IPS-15b (cell line): ENCODE measurements around the gene TRABD2B.

ENCODE experiments used
- H3K27me3 ChIP-seq: one replicate; pipeline ENCODE4 v1.6.1; 2013; ENCODE audit warnings: low read length; ENCODE audit not compliant: control insufficient read depth, insufficient read depth
- H3K36me3 ChIP-seq: one replicate; pipeline ENCODE4 v1.6.1; 2013; ENCODE audit warnings: low read length; ENCODE audit not compliant: control insufficient read depth, insufficient read depth
- H3K4me1 ChIP-seq: one replicate; pipeline ENCODE4 v1.6.1; 2013; ENCODE audit warnings: mild to moderate bottlenecking, low read length; ENCODE audit not compliant: control insufficient read depth, insufficient read depth
- H3K4me3 ChIP-seq: one replicate; pipeline ENCODE4 v1.5.1; 2013; ENCODE audit warnings: low read depth, low read length
- H3K9ac ChIP-seq: one replicate; pipeline ENCODE4 v1.6.1; 2013; ENCODE audit warnings: low read depth, mild to moderate bottlenecking, low read length
- H3K9me3 ChIP-seq: one replicate; pipeline ENCODE4 v1.6.1; 2013; ENCODE audit warnings: mild to moderate bottlenecking, low read length; ENCODE audit not compliant: control insufficient read depth, insufficient read depth

Gene TRABD2B

GRCh38 chr1:47805018-47805417 is 192.2 kb downstream of the TRABD2B start:
- no peaks in the 10 kb centered on the region for H3K27me3 ChIP-seq
- H3K9me3 ChIP-seq: no peaks in the 10 kb centered on the region
- H3K36me3 ChIP-seq: no peaks in the 10 kb centered on the region
- H3K4me1 ChIP-seq: no peaks in the 10 kb centered on the region
- no peak overlapping the region for H3K9ac ChIP-seq
- no peak overlapping the region for H3K4me3 ChIP-seq

GRCh38 chr1:47803815-47804501 is 193.2 kb downstream of the TRABD2B start:
- Histone ChIP-seq H3K4me1 (no peaks in the 10 kb centered on the region), H3K27me3 (no peaks in the 10 kb centered on the region), H3K4me3 (no peak overlapping the region), H3K9me3 (no peaks in the 10 kb centered on the region), H3K9ac (no peak overlapping the region), H3K36me3 (no peaks in the 10 kb centered on the region)

GRCh38 chr1:47797575-47797974 is 199.6 kb downstream of the TRABD2B start:
- Histone ChIP-seq H3K4me3 (no peak overlapping the region), H3K9ac (no peak overlapping the region), H3K9me3 (no peaks in the 10 kb centered on the region), H3K4me1 (no peaks in the 10 kb centered on the region), H3K27me3 (no peaks in the 10 kb centered on the region), H3K36me3 (no peaks in the 10 kb centered on the region)

GRCh38 chr1:47796626-47797025 is 200.6 kb downstream of the TRABD2B start:
- Histone ChIP-seq H3K27me3 (no peaks in the 10 kb centered on the region), H3K4me1 (no peaks in the 10 kb centered on the region), H3K36me3 (no peaks in the 10 kb centered on the region), H3K4me3 (no peak overlapping the region), H3K9me3 (no peaks in the 10 kb centered on the region), H3K9ac (no peak overlapping the region)

- Histone ChIP-seq H3K4me3 (no peak overlapping the region), H3K27me3 (no peaks in the 10 kb centered on the region), H3K4me1 (no peaks in the 10 kb centered on the region), H3K9me3 (no peaks in the 10 kb centered on the region), H3K36me3 (no peaks in the 10 kb centered on the region), H3K9ac (no peak overlapping the region)
These were observed 202.1 kb downstream of the TRABD2B start for GRCh38 chr1:47795102-47795501.

GRCh38 chr1:47794530-47794929 is 202.7 kb downstream of the TRABD2B start:
- Histone ChIP-seq H3K27me3 (no peaks in the 10 kb centered on the region), H3K36me3 (no peaks in the 10 kb centered on the region), H3K9ac (no peak overlapping the region), H3K4me3 (no peak overlapping the region), H3K9me3 (no peaks in the 10 kb centered on the region), H3K4me1 (no peaks in the 10 kb centered on the region)

GRCh38 chr1:47794081-47794480 is 203.1 kb downstream of the TRABD2B start:
- H3K4me3 ChIP-seq: no peak overlapping the region
- no peaks in the 10 kb centered on the region for H3K9me3 ChIP-seq
- no peaks in the 10 kb centered on the region for H3K36me3 ChIP-seq
- H3K27me3 ChIP-seq: no peaks in the 10 kb centered on the region
- H3K9ac ChIP-seq: no peak overlapping the region
- H3K4me1 ChIP-seq: no peaks in the 10 kb centered on the region

- H3K27me3 ChIP-seq: no peaks in the 10 kb centered on the region
These were observed 203.6 kb downstream of the TRABD2B start for GRCh38 chr1:47793563-47793962.

GRCh38 chr1:47792779-47793178 is 204.4 kb downstream of the TRABD2B start:
- Histone ChIP-seq H3K36me3 (no peaks in the 10 kb centered on the region), H3K4me3 (no peak overlapping the region), H3K9ac (no peak overlapping the region), H3K9me3 (no peaks in the 10 kb centered on the region), H3K27me3 (no peaks in the 10 kb centered on the region), H3K4me1 (no peaks in the 10 kb centered on the region)

More at GRCh38 chr1:47793563-47793962, 203.6 kb downstream of the TRABD2B start:
- Histone ChIP-seq H3K4me3 (no peak overlapping the region), H3K36me3 (no peaks in the 10 kb centered on the region), H3K9ac (no peak overlapping the region), H3K4me1 (no peaks in the 10 kb centered on the region), H3K9me3 (no peaks in the 10 kb centered on the region)

- Histone ChIP-seq H3K4me1 (no peaks in the 10 kb centered on the region), H3K36me3 (no peaks in the 10 kb centered on the region)
These were observed 205.1 kb downstream of the TRABD2B start for GRCh38 chr1:47791879-47792608.

GRCh38 chr1:47788761-47789160 is 208.4 kb downstream of the TRABD2B start:
- H3K36me3 ChIP-seq: no peaks in the 10 kb centered on the region
- no peaks in the 10 kb centered on the region for H3K4me1 ChIP-seq

More at GRCh38 chr1:47791879-47792608, 205.1 kb downstream of the TRABD2B start:
- no peak overlapping the region for H3K9ac ChIP-seq
- no peaks in the 10 kb centered on the region for H3K9me3 ChIP-seq
- no peak overlapping the region for H3K4me3 ChIP-seq
- no peaks in the 10 kb centered on the region for H3K27me3 ChIP-seq

GRCh38 chr1:47787560-47787959 is 209.6 kb downstream of the TRABD2B start:
- no peaks in the 10 kb centered on the region for H3K27me3 ChIP-seq
- no peaks in the 10 kb centered on the region for H3K36me3 ChIP-seq
- no peak overlapping the region for H3K9ac ChIP-seq
- H3K4me3 ChIP-seq: no peak overlapping the region
- H3K4me1 ChIP-seq: no peaks in the 10 kb centered on the region
- H3K9me3 ChIP-seq: no peaks in the 10 kb centered on the region

More at GRCh38 chr1:47788761-47789160, 208.4 kb downstream of the TRABD2B start:
- Histone ChIP-seq H3K9ac (no peak overlapping the region), H3K27me3 (no peaks in the 10 kb centered on the region), H3K9me3 (no peaks in the 10 kb centered on the region), H3K4me3 (no peak overlapping the region)
